Measurements from ENCODE around the gene SENP1.

Gene SENP1

GRCh38 chr12:48017496-48017895 is 88.4 kb downstream of the SENP1 start:
- TF ChIP-seq ZFX (IDR thresholded peaks at IDR 0.05) = no peak
- TF ChIP-seq CTCF (conservative IDR thresholded peaks at IDR 0.05) = no peak
- H3K27ac ChIP-seq = peak overlapping the region; percentile 2; the same call in 1 of the 2 replicates

GRCh38 chr12:48016373-48017020 is 89.4 kb downstream of the SENP1 start:
- TF ChIP-seq ZFX (IDR thresholded peaks at IDR 0.05) (no peak), CTCF (conservative IDR thresholded peaks at IDR 0.05) (no peak)
- H3K27ac ChIP-seq = no peak overlapping the region

GRCh38 chr12:48015954-48016353 is 89.9 kb downstream of the SENP1 start:
- H3K27ac ChIP-seq = no peak overlapping the region
- TF ChIP-seq ZFX (IDR thresholded peaks at IDR 0.05) (no peak), CTCF (conservative IDR thresholded peaks at IDR 0.05) (no peak)

- H3K27ac ChIP-seq = peak overlapping the region; percentile 22; the same call in 1 of the 2 replicates
- TF ChIP-seq CTCF (conservative IDR thresholded peaks at IDR 0.05) (no peak), ZFX (IDR thresholded peaks at IDR 0.05) (no peak)
Observed at GRCh38 chr12:48015129-48015528, 90.8 kb downstream of the SENP1 start.

- TF ChIP-seq CTCF (conservative IDR thresholded peaks at IDR 0.05) (no peak), ZFX (IDR thresholded peaks at IDR 0.05) (no peak)
- H3K27ac ChIP-seq = peak overlapping the region; percentile 63
Observed at GRCh38 chr12:48013287-48013686, 92.6 kb downstream of the SENP1 start.

- H3K27ac ChIP-seq = peak overlapping the region; percentile 47; the same call in 1 of the 2 replicates
- TF ChIP-seq CTCF (conservative IDR thresholded peaks at IDR 0.05) (no peak; the same call in 1 of the 2 replicates), ZFX (IDR thresholded peaks at IDR 0.05) (no peak)
Observed at GRCh38 chr12:48012070-48012469, 93.8 kb downstream of the SENP1 start.

GRCh38 chr12:48010366-48010970 is 95.4 kb downstream of the SENP1 start:
- TF ChIP-seq CTCF (conservative IDR thresholded peaks at IDR 0.05) (no peak), ZFX (IDR thresholded peaks at IDR 0.05) (no peak)
- H3K27ac ChIP-seq = peak overlapping the region; percentile 47; the same call in 1 of the 2 replicates
